Thymus (tissue), 11 donors: ENCODE measurements around the gene DSCAM. TPM values are rescaled to one million over a fixed set of nuclear protein-coding genes. Genes with fewer than 3 reads are reported as not detected.

ENCODE experiments used
- DNase-seq, 9 donors: peaks; one replicate each; pipeline ENCODE4 v3.0.0-alpha.2; 2013; ENCODE audit warnings: low spot score in 9 of 9, low read depth in 6 of 9, missing footprints in 1 of 9
- H3K27ac ChIP-seq, 2 donors: one replicate each; pipeline ENCODE4 v1.5.1; 2013; ENCODE audit warnings: control low read depth in 1 of 2, low read depth in 1 of 2, low read length in 1 of 2, mild to moderate bottlenecking in 1 of 2, moderate library complexity in 1 of 2
- H3K27me3 ChIP-seq, 2 donors: one replicate each; pipeline ENCODE4 v1.5.1; 2013; ENCODE audit warnings: low read length in 1 of 2; ENCODE audit not compliant: control insufficient read depth in 2 of 2, insufficient read depth in 1 of 2
- H3K36me3 ChIP-seq, 2 donors: one replicate each; pipeline ENCODE4 v1.5.1; 2013; ENCODE audit warnings: low read length in 1 of 2, mild to moderate bottlenecking in 1 of 2, moderate library complexity in 1 of 2; ENCODE audit not compliant: control insufficient read depth in 2 of 2, insufficient read depth in 2 of 2
- H3K4me1 ChIP-seq, 2 donors: one replicate each; pipeline ENCODE4 v1.5.1; 2013; ENCODE audit warnings: low read length in 2 of 2; ENCODE audit not compliant: control insufficient read depth in 2 of 2, insufficient read depth in 2 of 2
- H3K4me3 ChIP-seq, 2 donors: one replicate each; pipeline ENCODE4 v1.5.1; 2013; ENCODE audit warnings: low read length in 2 of 2, control low read depth in 1 of 2, mild to moderate bottlenecking in 1 of 2
- H3K9me3 ChIP-seq, 2 donors: one replicate each; pipeline ENCODE4 v1.5.1; 2013; ENCODE audit warnings: low read length in 1 of 2, mild to moderate bottlenecking in 1 of 2; ENCODE audit not compliant: control insufficient read depth in 2 of 2, insufficient read depth in 1 of 2
- WGBS: extraction: QIAGEN DNeasy Blood & Tissue Kit; methylation state at CpG from one replicate; pipeline ENCODE4 v1.1.7; 2013; 5-methylcytosine and 5-hydroxymethylcytosine counted together
- polyA plus RNA-seq: library from polyadenylated mRNA; stranded (reverse); fragments of 200-250 nt; gene quantifications from one replicate; pipeline ENCODE4 v1.2.3, GENCODE V29; 2013
- total RNA-seq: library from RNA; stranded (reverse); fragments of 120-200 nt; gene quantifications from one replicate; pipeline ENCODE4 v1.2.4, GENCODE V29; 2013
- donor health status: healthy.

Gene DSCAM
- total and polyA plus RNA-seq, 2 donors = 0.02 to 0.05 TPM

- Histone ChIP-seq H3K9me3 (no peaks in the 10 kb centered on the region), H3K27me3 (no peaks in the 10 kb centered on the region), H3K4me1 (no peaks in the 10 kb centered on the region), H3K27ac (no peak overlapping the region), H3K4me3 (no peak overlapping the region), H3K36me3 (no peaks in the 10 kb centered on the region)
- 87% methylated on average over 4 of the region's 4 CpGs for WGBS
- no peak for DNase-seq
These were observed 475.6 kb downstream of the DSCAM start for GRCh38 chr21:40371329-40371728.

- Histone ChIP-seq H3K27me3 (no peaks in the 10 kb centered on the region), H3K27ac (no peak overlapping the region), H3K9me3 (no peaks in the 10 kb centered on the region), H3K4me1 (no peaks in the 10 kb centered on the region), H3K4me3 (no peak overlapping the region), H3K36me3 (no peaks in the 10 kb centered on the region)
- 66% methylated on average over 2 of the region's 2 CpGs for WGBS
- DNase-seq = no peak
These were observed 490.3 kb downstream of the DSCAM start for GRCh38 chr21:40356644-40357043.

- Histone ChIP-seq H3K27ac (no peak overlapping the region), H3K4me1 (no peaks in the 10 kb centered on the region), H3K4me3 (no peak overlapping the region), H3K36me3 (no peaks in the 10 kb centered on the region), H3K9me3 (no peaks in the 10 kb centered on the region), H3K27me3 (no peaks in the 10 kb centered on the region)
- no peak for DNase-seq
- 88% methylated on average over 5 of the region's 5 CpGs for WGBS
These were observed 491.9 kb downstream of the DSCAM start for GRCh38 chr21:40355076-40355475.

GRCh38 chr21:40351006-40351405 lies 496.0 kb downstream of the DSCAM start:
- Histone ChIP-seq H3K4me1 (no peaks in the 10 kb centered on the region), H3K9me3 (peaks cover 0 to 3% of the 10 kb centered on the region in 2 donors), H3K4me3 (no peak overlapping the region), H3K27ac (no peak overlapping the region), H3K36me3 (no peaks in the 10 kb centered on the region), H3K27me3 (no peaks in the 10 kb centered on the region)
- no peak for DNase-seq
- 81% methylated on average over 2 of the region's 2 CpGs for WGBS

GRCh38 chr21:40349591-40349990 lies 497.4 kb downstream of the DSCAM start:
- Histone ChIP-seq H3K4me3 (no peak overlapping the region), H3K9me3 (peaks cover 0 to 3% of the 10 kb centered on the region in 2 donors), H3K27me3 (no peaks in the 10 kb centered on the region), H3K36me3 (no peaks in the 10 kb centered on the region), H3K4me1 (no peaks in the 10 kb centered on the region), H3K27ac (no peak overlapping the region)
- 78% methylated on average over 2 of the region's 2 CpGs for WGBS
- DNase-seq = no peak

GRCh38 chr21:40345711-40346321 lies 501.1 kb downstream of the DSCAM start:
- Histone ChIP-seq H3K9me3 (peaks cover 0 to 3% of the 10 kb centered on the region in 2 donors), H3K36me3 (no peaks in the 10 kb centered on the region), H3K4me3 (no peak overlapping the region), H3K27me3 (no peaks in the 10 kb centered on the region), H3K4me1 (no peaks in the 10 kb centered on the region), H3K27ac (no peak overlapping the region)
- DNase-seq = no peak
- 87% methylated on average over 9 of the region's 9 CpGs for WGBS

- Histone ChIP-seq H3K4me3 (no peak overlapping the region), H3K4me1 (no peaks in the 10 kb centered on the region), H3K36me3 (no peaks in the 10 kb centered on the region), H3K27me3 (no peaks in the 10 kb centered on the region), H3K27ac (no peak overlapping the region), H3K9me3 (no peaks in the 10 kb centered on the region)
- no peak for DNase-seq
These were observed 506.6 kb downstream of the DSCAM start for GRCh38 chr21:40340357-40340756.

- DNase-seq = no peak
- 96% methylated on average over 18 of the region's 18 CpGs for WGBS
These were observed 507.9 kb downstream of the DSCAM start for GRCh38 chr21:40339050-40339449.

GRCh38 chr21:40337981-40338380 lies 509.0 kb downstream of the DSCAM start:
- no peaks in the 10 kb centered on the region for H3K9me3 ChIP-seq
- H3K36me3 ChIP-seq = no peaks in the 10 kb centered on the region
- no peak overlapping the region for H3K27ac ChIP-seq
- no peaks in the 10 kb centered on the region for H3K27me3 ChIP-seq
- no peaks in the 10 kb centered on the region for H3K4me1 ChIP-seq
- no peak for DNase-seq
- 84% methylated on average over 13 of the region's 13 CpGs for WGBS
- H3K4me3 ChIP-seq = no peak overlapping the region

More at GRCh38 chr21:40339050-40339449, 507.9 kb downstream of the DSCAM start:
- no peaks in the 10 kb centered on the region for H3K9me3 ChIP-seq
- no peak overlapping the region for H3K4me3 ChIP-seq
- no peaks in the 10 kb centered on the region for H3K4me1 ChIP-seq
- no peaks in the 10 kb centered on the region for H3K27me3 ChIP-seq
- H3K27ac ChIP-seq = no peak overlapping the region
- no peaks in the 10 kb centered on the region for H3K36me3 ChIP-seq
